RWPE1 (cell line): ENCODE results near the gene INPP5A.

ENCODE experiments used
- CTCF ChIA-PET: fragments of 350-600 bp; sonication (Branson Sonifier 250); formaldehyde crosslinking; extraction: SDS; loops from one replicate; lab custom pipeline; 2021; lab: Yijun Ruan, JAX
- POLR2A ChIA-PET: fragments of 400-600 bp; formaldehyde crosslinking; extraction: SDS; loops from one replicate; lab custom pipeline; 2020; ENCODE audit warnings: antibody characterized with exemption; ENCODE audit not compliant: low non-redundant PET; lab: Yijun Ruan, JAX
- DNase-seq: peaks from one replicate; pipeline ENCODE4 v3.0.0; 2012; ENCODE audit warnings: low spot score
- H3K27ac ChIP-seq: fragments of 450-650 bp; 2 replicates; pipeline ENCODE4 v1.5.1; 2017
- TF ChIP-seq, protein P1 (sequence below): fragments of 450-650 bp; conservative IDR thresholded peaks from 2 replicates; pipeline ENCODE4 v1.5.1; 2017; ENCODE audit warnings: low read depth, mild to moderate bottlenecking

The INPP5A gene

DNA sequence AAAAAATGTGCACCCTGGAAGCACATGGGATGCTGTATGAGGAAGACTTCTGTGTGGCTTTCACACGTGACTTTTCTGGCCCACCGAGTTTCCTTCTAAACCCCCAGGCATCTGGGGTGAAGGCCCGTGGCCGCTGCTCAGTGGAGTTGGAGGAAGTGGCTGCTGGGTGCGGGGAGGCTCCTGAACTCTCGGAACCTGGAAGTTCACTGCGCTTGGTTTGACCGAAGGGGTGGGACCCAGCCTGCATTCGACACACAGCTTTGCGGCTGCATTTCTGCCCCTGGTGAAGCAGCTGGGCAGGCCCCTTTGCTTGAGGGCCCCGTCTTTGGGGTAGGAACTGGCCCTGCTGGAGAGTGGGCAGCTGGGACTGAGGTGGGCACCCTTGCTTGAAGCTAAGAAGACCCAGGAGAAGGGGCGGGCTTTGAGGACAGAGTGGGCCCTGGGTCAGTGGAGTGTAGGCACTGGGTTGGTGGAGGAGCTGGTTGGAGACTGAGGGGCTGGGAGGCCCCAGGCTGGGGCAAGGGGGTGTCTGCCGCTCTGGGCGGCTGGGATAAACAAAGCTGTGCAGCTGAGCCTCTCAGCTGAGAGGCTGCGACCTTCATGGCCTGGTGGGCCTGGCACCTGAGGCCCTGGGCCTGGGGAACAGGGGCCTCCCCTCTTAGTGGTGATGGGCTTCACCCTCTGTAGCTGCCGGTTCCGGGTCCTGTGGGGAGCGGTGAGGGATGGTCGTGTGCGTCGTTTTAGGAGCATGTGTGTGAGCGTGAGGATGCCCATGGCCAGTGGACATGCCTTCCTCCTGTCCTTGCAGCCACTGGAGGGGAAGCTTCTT, 78.0 kb downstream of the INPP5A start:
- ChIA-PET POLR2A (no interaction called here), CTCF (no interaction called here)
- DNase-seq = no peak
- TF ChIP-seq, protein P1, sequence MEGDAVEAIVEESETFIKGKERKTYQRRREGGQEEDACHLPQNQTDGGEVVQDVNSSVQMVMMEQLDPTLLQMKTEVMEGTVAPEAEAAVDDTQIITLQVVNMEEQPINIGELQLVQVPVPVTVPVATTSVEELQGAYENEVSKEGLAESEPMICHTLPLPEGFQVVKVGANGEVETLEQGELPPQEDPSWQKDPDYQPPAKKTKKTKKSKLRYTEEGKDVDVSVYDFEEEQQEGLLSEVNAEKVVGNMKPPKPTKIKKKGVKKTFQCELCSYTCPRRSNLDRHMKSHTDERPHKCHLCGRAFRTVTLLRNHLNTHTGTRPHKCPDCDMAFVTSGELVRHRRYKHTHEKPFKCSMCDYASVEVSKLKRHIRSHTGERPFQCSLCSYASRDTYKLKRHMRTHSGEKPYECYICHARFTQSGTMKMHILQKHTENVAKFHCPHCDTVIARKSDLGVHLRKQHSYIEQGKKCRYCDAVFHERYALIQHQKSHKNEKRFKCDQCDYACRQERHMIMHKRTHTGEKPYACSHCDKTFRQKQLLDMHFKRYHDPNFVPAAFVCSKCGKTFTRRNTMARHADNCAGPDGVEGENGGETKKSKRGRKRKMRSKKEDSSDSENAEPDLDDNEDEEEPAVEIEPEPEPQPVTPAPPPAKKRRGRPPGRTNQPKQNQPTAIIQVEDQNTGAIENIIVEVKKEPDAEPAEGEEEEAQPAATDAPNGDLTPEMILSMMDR = no peak
- H3K27ac ChIP-seq = no peak overlapping the region

DNA sequence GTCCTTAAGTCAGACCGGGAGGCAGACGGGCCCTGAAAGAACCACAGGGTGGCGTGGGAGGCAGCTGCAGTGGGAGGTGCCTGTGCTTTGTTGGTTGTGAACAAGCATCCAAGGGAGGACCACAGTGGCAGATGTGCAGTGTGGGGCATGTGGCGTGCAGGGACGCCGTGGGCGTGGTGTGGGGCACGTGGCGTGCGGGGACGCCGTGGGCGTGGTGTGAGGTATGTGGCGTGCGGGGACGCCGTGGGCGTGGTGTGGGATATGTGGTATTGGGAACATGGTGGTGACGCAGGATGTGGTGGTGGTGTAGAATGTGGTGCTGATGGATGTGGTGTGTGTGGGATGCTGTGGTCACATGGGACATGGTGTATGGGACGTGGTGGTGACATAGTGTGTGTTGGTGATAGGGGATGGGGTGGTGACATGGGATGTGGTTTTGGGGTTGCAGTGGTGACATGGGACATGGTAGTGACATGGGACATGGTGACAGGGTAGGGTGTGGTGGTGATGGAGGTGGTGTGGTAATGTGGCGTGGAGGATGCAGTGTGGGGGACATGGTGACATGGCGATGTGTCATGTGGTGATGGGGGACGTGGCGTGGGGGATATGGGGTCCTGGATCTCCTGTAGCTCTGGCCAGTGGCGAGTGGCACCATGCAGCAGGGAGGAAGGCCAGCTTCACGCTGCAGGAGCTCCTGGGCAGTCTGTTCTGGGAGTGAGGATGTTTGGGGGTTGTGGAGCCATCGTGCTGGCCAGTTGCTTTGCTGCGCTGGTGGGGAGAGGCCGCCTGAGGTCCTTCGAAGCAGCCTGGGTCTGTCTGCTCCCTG, 78.8 kb downstream of the INPP5A start:
- TF ChIP-seq, protein P1 = no peak
- DNase-seq = no peak
- ChIA-PET POLR2A (no interaction called here), CTCF (no interaction called here)
- H3K27ac ChIP-seq = no peak overlapping the region

DNA sequence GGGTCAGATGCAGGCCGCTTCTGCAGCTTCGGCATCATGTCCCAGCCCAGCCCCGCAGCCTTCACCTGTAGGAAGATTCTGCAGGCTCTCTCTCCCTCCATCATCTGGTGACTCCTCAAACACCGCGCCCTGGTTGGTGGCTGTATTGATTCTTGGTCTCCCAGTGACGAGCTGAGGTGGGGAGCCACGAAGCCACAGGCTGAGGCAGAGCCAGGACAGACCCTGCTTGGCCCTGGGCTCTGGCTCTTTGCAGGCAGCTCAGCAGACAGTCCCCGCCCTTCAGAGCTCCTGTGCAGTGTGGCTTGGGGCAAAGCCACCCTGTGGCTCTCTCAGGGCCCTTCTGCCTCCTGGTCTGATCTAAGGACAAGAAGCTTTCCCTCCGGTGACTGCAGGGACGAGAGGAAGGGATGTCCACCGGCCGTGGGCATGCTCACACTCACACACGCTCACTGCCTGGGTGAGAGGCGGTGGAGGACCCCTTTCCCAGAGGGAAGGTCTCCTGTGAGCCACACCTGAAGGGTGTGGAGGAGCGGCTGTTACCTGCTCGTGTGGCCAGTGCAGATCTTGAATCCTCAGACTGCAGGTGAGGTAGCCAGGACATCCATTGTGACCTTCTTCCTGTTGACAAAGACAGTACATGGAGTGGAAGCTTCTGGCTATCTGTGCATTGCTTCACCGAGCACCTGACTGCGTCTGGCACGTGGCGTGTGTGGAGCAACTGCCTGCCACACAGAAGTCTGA, 79.6 kb downstream of the INPP5A start:
- ChIA-PET CTCF (interaction anchor here (0.7 kb wide), 1 partner anchor 46 kb away, joined by 3 read pairs; no protein-coding TSS in a partner anchor), POLR2A (no interaction called here)
- no peak for DNase-seq
- TF ChIP-seq, protein P1 = no peak
- H3K27ac ChIP-seq = no peak overlapping the region

DNA sequence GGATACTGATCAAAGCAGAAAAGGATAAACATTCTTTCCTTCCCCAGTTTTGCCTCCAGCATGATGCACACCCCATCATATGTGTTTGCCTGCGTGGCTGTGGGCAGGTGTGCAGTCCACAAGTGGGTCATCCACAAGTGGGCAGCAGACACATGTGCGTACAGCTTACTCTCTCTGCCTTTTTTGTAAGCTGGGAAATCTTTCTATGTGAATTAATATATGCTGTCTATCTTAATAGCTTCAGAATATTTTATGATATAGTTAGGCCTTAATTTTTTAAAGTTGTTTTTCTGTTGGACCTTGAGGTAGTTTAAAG, 80.1 kb downstream of the INPP5A start:
- DNase-seq = no peak
- H3K27ac ChIP-seq = no peak overlapping the region
- CTCF ChIA-PET = interaction anchor here (0.7 kb wide), 1 partner anchor 46 kb away, joined by 3 read pairs; no protein-coding TSS in a partner anchor
- POLR2A ChIA-PET = no interaction called here
- TF ChIP-seq, protein P1 = no peak

GRCh38 chr10:132618158-132618919, 80.8 kb downstream of the INPP5A start:
- ChIA-PET CTCF (interaction anchor here (0.6 to 0.7 kb wide), 2 partner anchors 27 to 47 kb away, joined by 3 read pairs; no protein-coding TSS in a partner anchor), POLR2A (no interaction called here)
- DNase-seq = no peak
- H3K27ac ChIP-seq = no peak overlapping the region
- TF ChIP-seq, protein P1 = no peak
